Heart left ventricle (tissue), 13 donors: Measurements from ENCODE around the gene STARD13.

ENCODE experiments used
- POLR2A ChIP-seq, 2 donors: fragments of 450-650 bp; IDR thresholded peaks; one replicate each; pipeline ENCODE4 v1.6.1; 2017; ENCODE audit warnings: antibody characterized with exemption in 2 of 2, mild to moderate bottlenecking in 2 of 2, moderate library complexity in 2 of 2
- TF ChIP-seq, protein P1 (sequence below), 12 donors: fragments of 200-600 bp; sonication (generic) in 4 of 12; IDR thresholded peaks; one replicate each; pipeline versions ENCODE4 v1.5.0 to v1.8.0; 2018 to 2022; ENCODE audit warnings: antibody characterized with exemption in 12 of 12, mild to moderate bottlenecking in 5 of 12
- donor health status: ischemic (EF 13 %, LVEDD 7.1; RV severe dilation, severe dysfunction).
- donor health status: DM: no; HTN: yes; CAD: no.
- donor health status: DM: no; HTN: no; CAD: no.
- donor health status: ischemic (EF 25% LVEDD 6.9; RV normal size, moderate dysfunction).
- donor health status: ischemic (EF 25% LVEDD 5.7; RV mildly dilated, moderate dysfunction).
- donor health status: ischemic (EF 35%, LVEDD 5.7; RV mildly dilated, moderate dysfunction).
- donor health status: nonischemic (EF 11% LVEDD 7.7; RV severe dilation, severe dysfunction).
- donor health status: DM: yes; HTN: yes; CAD: no.
- donor health status: PGD.
- donor health status: ischemic (EF 29% LVEDD 5.4; RV normal size, mild dysfunction).
- donor health status: nonischemic (EF 23%, LVEDD 6.1; RV moderate dilation, normal function).

DNA sequence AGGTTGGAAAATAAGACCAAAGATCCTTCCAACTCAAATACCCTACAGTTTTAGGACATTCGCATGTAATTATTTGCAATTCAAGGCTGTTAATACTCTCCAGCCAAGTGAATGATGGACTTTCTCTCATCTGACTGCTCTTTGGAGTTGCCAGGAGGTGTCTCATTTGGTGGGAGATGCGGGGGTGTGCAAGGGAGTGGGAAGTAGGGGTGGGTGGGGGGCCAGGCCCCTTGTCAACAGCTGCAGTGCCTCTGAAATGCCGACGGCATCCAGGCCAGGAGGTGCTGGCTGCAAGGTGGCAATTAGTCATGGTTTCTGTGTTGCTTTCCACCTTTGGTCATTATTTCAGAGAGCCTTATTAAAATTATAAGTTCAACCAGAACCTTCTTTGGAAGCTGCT is 147.8 kb downstream of the STARD13 start:
- TF ChIP-seq, protein P1, sequence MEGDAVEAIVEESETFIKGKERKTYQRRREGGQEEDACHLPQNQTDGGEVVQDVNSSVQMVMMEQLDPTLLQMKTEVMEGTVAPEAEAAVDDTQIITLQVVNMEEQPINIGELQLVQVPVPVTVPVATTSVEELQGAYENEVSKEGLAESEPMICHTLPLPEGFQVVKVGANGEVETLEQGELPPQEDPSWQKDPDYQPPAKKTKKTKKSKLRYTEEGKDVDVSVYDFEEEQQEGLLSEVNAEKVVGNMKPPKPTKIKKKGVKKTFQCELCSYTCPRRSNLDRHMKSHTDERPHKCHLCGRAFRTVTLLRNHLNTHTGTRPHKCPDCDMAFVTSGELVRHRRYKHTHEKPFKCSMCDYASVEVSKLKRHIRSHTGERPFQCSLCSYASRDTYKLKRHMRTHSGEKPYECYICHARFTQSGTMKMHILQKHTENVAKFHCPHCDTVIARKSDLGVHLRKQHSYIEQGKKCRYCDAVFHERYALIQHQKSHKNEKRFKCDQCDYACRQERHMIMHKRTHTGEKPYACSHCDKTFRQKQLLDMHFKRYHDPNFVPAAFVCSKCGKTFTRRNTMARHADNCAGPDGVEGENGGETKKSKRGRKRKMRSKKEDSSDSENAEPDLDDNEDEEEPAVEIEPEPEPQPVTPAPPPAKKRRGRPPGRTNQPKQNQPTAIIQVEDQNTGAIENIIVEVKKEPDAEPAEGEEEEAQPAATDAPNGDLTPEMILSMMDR (IDR thresholded peaks at IDR 0.05) = no peak
- no peak for TF ChIP-seq POLR2A (IDR thresholded peaks at IDR 0.05)
